Measurements from ENCODE around the gene GMDS.

GMDS gene

GRCh38 chr6:1827984-1828793 is 417.2 kb downstream of the GMDS start:
- H3K27me3 ChIP-seq (ENCODE audit: control insufficient read depth in 1 of 2, insufficient read depth in 2 of 2, low read length in 2 of 2), result no peaks in the 10 kb centered on the region
- H3K9me3 ChIP-seq (ENCODE audit: low read length), result no peaks in the 10 kb centered on the region

GRCh38 chr6:1825926-1826325 is 419.5 kb downstream of the GMDS start:
- no peaks in the 10 kb centered on the region for H3K27me3 ChIP-seq (ENCODE audit: control insufficient read depth in 1 of 2, insufficient read depth in 2 of 2, low read length in 2 of 2)
- no peaks in the 10 kb centered on the region for H3K36me3 ChIP-seq (ENCODE audit: insufficient read depth, low read length)
- H3K4me1 ChIP-seq (ENCODE audit: insufficient read depth, low read length), result no peaks in the 10 kb centered on the region
- no peak overlapping the region for H3K4me3 ChIP-seq (ENCODE audit: low read depth in 1 of 2, low read length in 2 of 2)
- no peak overlapping the region for H3K9ac ChIP-seq (ENCODE audit: low read length)
- H3K9me3 ChIP-seq (ENCODE audit: low read length), result no peaks in the 10 kb centered on the region
- no peak overlapping the region for H3K27ac ChIP-seq (ENCODE audit: low read depth, low read length)

More at GRCh38 chr6:1827984-1828793, 417.2 kb downstream of the GMDS start:
- Histone ChIP-seq H3K4me3 (ENCODE audit: low read depth in 1 of 2, low read length in 2 of 2) (no peak overlapping the region), H3K36me3 (ENCODE audit: insufficient read depth, low read length) (no peaks in the 10 kb centered on the region), H3K9ac (ENCODE audit: low read length) (no peak overlapping the region), H3K27ac (ENCODE audit: low read depth, low read length) (no peak overlapping the region), H3K4me1 (ENCODE audit: insufficient read depth, low read length) (no peaks in the 10 kb centered on the region)

- Histone ChIP-seq H3K27me3 (ENCODE audit: control insufficient read depth in 1 of 2, insufficient read depth in 2 of 2, low read length in 2 of 2) (no peaks in the 10 kb centered on the region), H3K36me3 (ENCODE audit: insufficient read depth, low read length) (no peaks in the 10 kb centered on the region), H3K9me3 (ENCODE audit: low read length) (no peaks in the 10 kb centered on the region), H3K4me3 (ENCODE audit: low read depth in 1 of 2, low read length in 2 of 2) (no peak overlapping the region), H3K27ac (ENCODE audit: low read depth, low read length) (no peak overlapping the region), H3K4me1 (ENCODE audit: insufficient read depth, low read length) (no peaks in the 10 kb centered on the region), H3K9ac (ENCODE audit: low read length) (no peak overlapping the region)
Observed at GRCh38 chr6:1825277-1825676, 420.1 kb downstream of the GMDS start.

GRCh38 chr6:1821513-1822183 is 423.8 kb downstream of the GMDS start:
- H3K9me3 ChIP-seq (ENCODE audit: low read length), result no peaks in the 10 kb centered on the region
- H3K36me3 ChIP-seq (ENCODE audit: insufficient read depth, low read length), result no peaks in the 10 kb centered on the region
- H3K4me3 ChIP-seq (ENCODE audit: low read depth in 1 of 2, low read length in 2 of 2), result no peak overlapping the region
- H3K4me1 ChIP-seq (ENCODE audit: insufficient read depth, low read length), result no peaks in the 10 kb centered on the region
- H3K27ac ChIP-seq (ENCODE audit: low read depth, low read length), result no peak overlapping the region
- H3K27me3 ChIP-seq (ENCODE audit: control insufficient read depth in 1 of 2, insufficient read depth in 2 of 2, low read length in 2 of 2), result no peaks in the 10 kb centered on the region
- H3K9ac ChIP-seq (ENCODE audit: low read length), result no peak overlapping the region

- H3K36me3 ChIP-seq (ENCODE audit: insufficient read depth, low read length), result no peaks in the 10 kb centered on the region
- no peak overlapping the region for H3K27ac ChIP-seq (ENCODE audit: low read depth, low read length)
- no peaks in the 10 kb centered on the region for H3K4me1 ChIP-seq (ENCODE audit: insufficient read depth, low read length)
- no peak overlapping the region for H3K4me3 ChIP-seq (ENCODE audit: low read depth in 1 of 2, low read length in 2 of 2)
- no peaks in the 10 kb centered on the region for H3K27me3 ChIP-seq (ENCODE audit: control insufficient read depth in 1 of 2, insufficient read depth in 2 of 2, low read length in 2 of 2)
- no peak overlapping the region for H3K9ac ChIP-seq (ENCODE audit: low read length)
- H3K9me3 ChIP-seq (ENCODE audit: low read length), result no peaks in the 10 kb centered on the region
Observed at GRCh38 chr6:1821164-1821512, 424.3 kb downstream of the GMDS start.

GRCh38 chr6:1820714-1821113 is 424.7 kb downstream of the GMDS start:
- Histone ChIP-seq H3K9ac (ENCODE audit: low read length) (no peak overlapping the region), H3K36me3 (ENCODE audit: insufficient read depth, low read length) (no peaks in the 10 kb centered on the region), H3K27ac (ENCODE audit: low read depth, low read length) (no peak overlapping the region), H3K4me1 (ENCODE audit: insufficient read depth, low read length) (no peaks in the 10 kb centered on the region), H3K4me3 (ENCODE audit: low read depth in 1 of 2, low read length in 2 of 2) (no peak overlapping the region), H3K9me3 (ENCODE audit: low read length) (no peaks in the 10 kb centered on the region), H3K27me3 (ENCODE audit: control insufficient read depth in 1 of 2, insufficient read depth in 2 of 2, low read length in 2 of 2) (no peaks in the 10 kb centered on the region)

GRCh38 chr6:1820165-1820564 is 425.2 kb downstream of the GMDS start:
- H3K4me3 ChIP-seq (ENCODE audit: low read depth in 1 of 2, low read length in 2 of 2), result no peak overlapping the region
- H3K27ac ChIP-seq (ENCODE audit: low read depth, low read length), result no peak overlapping the region
- no peaks in the 10 kb centered on the region for H3K36me3 ChIP-seq (ENCODE audit: insufficient read depth, low read length)
- no peaks in the 10 kb centered on the region for H3K9me3 ChIP-seq (ENCODE audit: low read length)
- no peaks in the 10 kb centered on the region for H3K27me3 ChIP-seq (ENCODE audit: control insufficient read depth in 1 of 2, insufficient read depth in 2 of 2, low read length in 2 of 2)
- no peak overlapping the region for H3K9ac ChIP-seq (ENCODE audit: low read length)
- no peaks in the 10 kb centered on the region for H3K4me1 ChIP-seq (ENCODE audit: insufficient read depth, low read length)

GRCh38 chr6:1819007-1819406 is 426.4 kb downstream of the GMDS start:
- Histone ChIP-seq H3K4me1 (ENCODE audit: insufficient read depth, low read length) (no peaks in the 10 kb centered on the region), H3K27me3 (ENCODE audit: control insufficient read depth in 1 of 2, insufficient read depth in 2 of 2, low read length in 2 of 2) (no peaks in the 10 kb centered on the region), H3K9me3 (ENCODE audit: low read length) (no peaks in the 10 kb centered on the region), H3K4me3 (ENCODE audit: low read depth in 1 of 2, low read length in 2 of 2) (no peak overlapping the region), H3K27ac (ENCODE audit: low read depth, low read length) (no peak overlapping the region), H3K9ac (ENCODE audit: low read length) (no peak overlapping the region), H3K36me3 (ENCODE audit: insufficient read depth, low read length) (no peaks in the 10 kb centered on the region)

- no peak overlapping the region for H3K9ac ChIP-seq (ENCODE audit: low read length)
- no peaks in the 10 kb centered on the region for H3K27me3 ChIP-seq (ENCODE audit: control insufficient read depth in 1 of 2, insufficient read depth in 2 of 2, low read length in 2 of 2)
- H3K4me1 ChIP-seq (ENCODE audit: insufficient read depth, low read length), result no peaks in the 10 kb centered on the region
- no peaks in the 10 kb centered on the region for H3K9me3 ChIP-seq (ENCODE audit: low read length)
- H3K36me3 ChIP-seq (ENCODE audit: insufficient read depth, low read length), result no peaks in the 10 kb centered on the region
- H3K4me3 ChIP-seq (ENCODE audit: low read depth in 1 of 2, low read length in 2 of 2), result no peak overlapping the region
- H3K27ac ChIP-seq (ENCODE audit: low read depth, low read length), result no peak overlapping the region
Observed at GRCh38 chr6:1817033-1817761, 428.2 kb downstream of the GMDS start.

- Histone ChIP-seq H3K9me3 (ENCODE audit: low read length) (no peaks in the 10 kb centered on the region), H3K4me1 (ENCODE audit: insufficient read depth, low read length) (no peaks in the 10 kb centered on the region), H3K27ac (ENCODE audit: low read depth, low read length) (no peak overlapping the region), H3K4me3 (ENCODE audit: low read depth in 1 of 2, low read length in 2 of 2) (no peak overlapping the region), H3K27me3 (ENCODE audit: control insufficient read depth in 1 of 2, insufficient read depth in 2 of 2, low read length in 2 of 2) (no peaks in the 10 kb centered on the region), H3K9ac (ENCODE audit: low read length) (no peak overlapping the region), H3K36me3 (ENCODE audit: insufficient read depth, low read length) (no peaks in the 10 kb centered on the region)
Observed at GRCh38 chr6:1815827-1816452, 429.5 kb downstream of the GMDS start.

GRCh38 chr6:1814279-1814678 is 431.1 kb downstream of the GMDS start:
- Histone ChIP-seq H3K36me3 (ENCODE audit: insufficient read depth, low read length) (no peaks in the 10 kb centered on the region), H3K4me3 (ENCODE audit: low read depth in 1 of 2, low read length in 2 of 2) (no peak overlapping the region), H3K9me3 (ENCODE audit: low read length) (no peaks in the 10 kb centered on the region), H3K27me3 (ENCODE audit: control insufficient read depth in 1 of 2, insufficient read depth in 2 of 2, low read length in 2 of 2) (no peaks in the 10 kb centered on the region), H3K4me1 (ENCODE audit: insufficient read depth, low read length) (no peaks in the 10 kb centered on the region), H3K27ac (ENCODE audit: low read depth, low read length) (no peak overlapping the region), H3K9ac (ENCODE audit: low read length) (no peak overlapping the region)

All from muscle layer of colon (tissue), 2 donors.